Neural progenitor cell (in vitro differentiated cells): ENCODE measurements around the gene SSUH2.

Experiments used
- EZH2 ChIP-seq: fragments of 200-600 bp; sonication (generic); IDR thresholded peaks from 2 replicates; pipeline ENCODE4 v1.6.1; 2017; ENCODE audit warnings: antibody characterized with exemption, mild to moderate bottlenecking, moderate library complexity
- EZH2phosphoT487 ChIP-seq: fragments of 200-600 bp; sonication (generic); IDR thresholded peaks from 2 replicates; pipeline ENCODE4 v1.6.1; 2017; ENCODE audit warnings: antibody characterized with exemption
- TF ChIP-seq, protein P1 (sequence below): fragments of 200-600 bp; sonication (generic); IDR thresholded peaks from 2 replicates; pipeline ENCODE4 v1.5.1; 2017; ENCODE audit warnings: antibody characterized with exemption, mild to moderate bottlenecking

DNA sequence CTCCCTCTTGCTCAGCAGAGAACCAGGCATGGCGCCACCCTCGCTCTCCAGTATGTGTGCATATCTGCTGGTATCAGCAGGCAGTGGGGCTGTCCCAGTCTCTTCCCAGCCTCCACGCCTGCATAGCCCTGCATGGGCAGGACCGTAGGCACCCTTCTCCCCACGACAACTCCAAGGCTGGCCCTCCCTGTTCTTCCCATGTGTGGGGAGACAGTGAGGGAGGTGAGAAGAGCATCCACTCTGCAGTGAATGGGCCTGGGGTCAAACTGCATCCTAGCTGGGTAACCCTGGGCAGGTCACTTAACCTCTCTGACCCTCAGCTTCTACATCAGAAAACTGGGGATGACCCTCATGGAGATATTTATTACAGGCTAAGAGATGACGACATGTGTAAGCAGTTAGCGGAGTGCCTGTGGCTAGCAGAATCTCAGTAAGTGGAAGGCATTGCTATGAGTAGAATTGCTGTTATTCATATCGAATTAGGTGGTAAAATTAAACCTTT lies 13.3 kb upstream of the SSUH2 start:
- TF ChIP-seq, protein P1, sequence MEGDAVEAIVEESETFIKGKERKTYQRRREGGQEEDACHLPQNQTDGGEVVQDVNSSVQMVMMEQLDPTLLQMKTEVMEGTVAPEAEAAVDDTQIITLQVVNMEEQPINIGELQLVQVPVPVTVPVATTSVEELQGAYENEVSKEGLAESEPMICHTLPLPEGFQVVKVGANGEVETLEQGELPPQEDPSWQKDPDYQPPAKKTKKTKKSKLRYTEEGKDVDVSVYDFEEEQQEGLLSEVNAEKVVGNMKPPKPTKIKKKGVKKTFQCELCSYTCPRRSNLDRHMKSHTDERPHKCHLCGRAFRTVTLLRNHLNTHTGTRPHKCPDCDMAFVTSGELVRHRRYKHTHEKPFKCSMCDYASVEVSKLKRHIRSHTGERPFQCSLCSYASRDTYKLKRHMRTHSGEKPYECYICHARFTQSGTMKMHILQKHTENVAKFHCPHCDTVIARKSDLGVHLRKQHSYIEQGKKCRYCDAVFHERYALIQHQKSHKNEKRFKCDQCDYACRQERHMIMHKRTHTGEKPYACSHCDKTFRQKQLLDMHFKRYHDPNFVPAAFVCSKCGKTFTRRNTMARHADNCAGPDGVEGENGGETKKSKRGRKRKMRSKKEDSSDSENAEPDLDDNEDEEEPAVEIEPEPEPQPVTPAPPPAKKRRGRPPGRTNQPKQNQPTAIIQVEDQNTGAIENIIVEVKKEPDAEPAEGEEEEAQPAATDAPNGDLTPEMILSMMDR: no peak
- TF ChIP-seq EZH2phosphoT487 (no peak), EZH2 (no peak)
